Mucosa of stomach (tissue), 1 donor: ENCODE data around the gene ZC3H15.
A peak's percentile ranks its signal among the peaks of the same experiment; 100 is the strongest.
"Not testable (repeated sequence)": the region's sequence is repeated elsewhere in the genome, so short reads cannot be mapped to it uniquely, and the experiment has no call there.

Experiments used
- H3K27me3 ChIP-seq: one replicate; pipeline ENCODE4 v1.7.0; 2013; ENCODE audit warnings: mild to moderate bottlenecking, low read length; ENCODE audit not compliant: control insufficient read depth, insufficient read depth
- H3K36me3 ChIP-seq: one replicate; pipeline ENCODE4 v1.7.0; 2013; ENCODE audit warnings: low read length; ENCODE audit not compliant: control insufficient read depth, insufficient read depth
- H3K4me1 ChIP-seq: one replicate; pipeline ENCODE4 v1.7.0; 2013; ENCODE audit warnings: mild to moderate bottlenecking, low read length; ENCODE audit not compliant: control insufficient read depth, insufficient read depth
- H3K4me3 ChIP-seq: one replicate; pipeline ENCODE4 v1.7.0; 2013; ENCODE audit warnings: low read length
- H3K9ac ChIP-seq: one replicate; pipeline ENCODE4 v1.7.0; 2013; ENCODE audit warnings: mild to moderate bottlenecking, low read length, moderate library complexity
- H3K9me3 ChIP-seq: one replicate; pipeline ENCODE4 v1.7.0; 2013; ENCODE audit warnings: mild to moderate bottlenecking, low read length, moderate library complexity; ENCODE audit not compliant: control insufficient read depth
- donor health status: Pancreatic carcinoma.

The ZC3H15 gene

GRCh38 chr2:186485871-186486650, at the start of gene ZC3H15:
TSS of gene ZC3H15 (plus strand) at chr2:186486260. CDS start at chr2:186486383, 123 bp downstream.
- H3K9me3 ChIP-seq = no peaks in the 10 kb centered on the region
- peaks cover 12% of the 10 kb centered on the region for H3K4me1 ChIP-seq
- no peaks in the 10 kb centered on the region for H3K27me3 ChIP-seq
- peak within 1 kb of the TSS; percentile 72 for H3K9ac ChIP-seq
- no peaks in the 10 kb centered on the region for H3K36me3 ChIP-seq
- H3K4me3 ChIP-seq = peak within 1 kb of the TSS; percentile 33

DNA sequence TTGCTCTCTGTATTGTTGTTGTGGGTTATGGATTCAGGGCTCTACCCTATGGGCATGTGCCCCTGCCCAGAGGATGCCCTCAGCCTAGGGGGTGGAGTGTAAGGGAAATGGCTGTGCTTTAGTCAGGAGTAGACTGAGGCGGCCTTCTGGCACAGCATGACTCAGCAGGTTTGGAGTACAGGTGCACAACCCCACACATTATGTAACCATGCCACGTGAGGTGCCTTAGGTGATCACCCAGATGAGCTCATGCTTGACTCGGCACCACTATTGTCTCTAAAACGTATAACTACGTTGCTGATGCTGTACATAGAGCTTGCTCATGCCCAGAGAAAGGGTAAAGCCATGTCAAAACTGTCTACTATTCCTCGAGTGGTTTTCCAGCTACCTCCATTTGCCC, 48.3 kb upstream of the ZC3H15 start:
- Histone ChIP-seq H3K4me1 (no peaks in the 10 kb centered on the region), H3K36me3 (no peaks in the 10 kb centered on the region), H3K9ac (no peak overlapping the region), H3K27me3 (no peaks in the 10 kb centered on the region), H3K9me3 (no peaks in the 10 kb centered on the region), H3K4me3 (no peak overlapping the region)

DNA sequence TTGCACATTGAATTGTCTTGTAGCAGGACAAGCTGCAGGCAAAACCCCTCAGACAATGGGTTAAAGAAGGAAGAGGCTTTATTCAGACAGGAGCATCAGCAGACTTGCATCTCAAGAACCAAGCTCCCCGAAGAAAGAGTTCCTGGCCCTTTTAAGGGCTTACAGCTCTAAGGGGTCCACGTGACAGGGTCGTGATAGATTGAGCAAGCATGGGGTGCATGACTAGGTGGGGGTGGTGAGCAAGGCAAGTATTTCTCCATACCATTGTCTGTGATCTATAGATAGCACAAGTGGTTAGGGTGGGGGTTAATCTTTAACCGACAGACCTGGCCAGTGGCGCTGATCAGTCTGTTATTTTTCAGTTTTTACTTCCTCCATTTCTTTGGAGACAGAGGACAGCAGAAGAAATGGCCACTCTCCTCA, 46.4 kb upstream of the ZC3H15 start:
- not testable (repeated sequence) for H3K9me3 ChIP-seq, H3K4me1 ChIP-seq, H3K36me3 ChIP-seq, H3K4me3 ChIP-seq, H3K9ac ChIP-seq, H3K27me3 ChIP-seq

DNA sequence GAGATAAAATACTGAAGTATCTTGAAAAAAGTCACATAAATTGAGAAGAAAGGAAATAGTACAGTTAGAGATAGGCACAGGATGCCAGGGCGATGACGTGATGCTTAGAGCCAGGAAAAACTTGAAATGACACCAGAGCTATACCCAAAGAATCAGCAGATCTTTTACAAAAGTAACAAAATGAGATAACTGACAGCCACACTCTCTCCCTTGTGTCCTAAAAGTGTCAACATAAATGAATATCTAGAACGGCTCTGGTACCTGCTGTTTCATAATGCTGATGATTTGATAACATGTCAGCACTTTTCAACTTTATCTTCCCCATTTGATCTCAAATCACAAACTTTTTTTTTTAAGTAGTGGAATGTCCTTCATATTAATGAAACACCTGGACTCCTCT, 45.6 kb upstream of the ZC3H15 start:
- H3K9ac ChIP-seq = no peak overlapping the region
- H3K4me3 ChIP-seq = no peak overlapping the region
- no peaks in the 10 kb centered on the region for H3K4me1 ChIP-seq

DNA sequence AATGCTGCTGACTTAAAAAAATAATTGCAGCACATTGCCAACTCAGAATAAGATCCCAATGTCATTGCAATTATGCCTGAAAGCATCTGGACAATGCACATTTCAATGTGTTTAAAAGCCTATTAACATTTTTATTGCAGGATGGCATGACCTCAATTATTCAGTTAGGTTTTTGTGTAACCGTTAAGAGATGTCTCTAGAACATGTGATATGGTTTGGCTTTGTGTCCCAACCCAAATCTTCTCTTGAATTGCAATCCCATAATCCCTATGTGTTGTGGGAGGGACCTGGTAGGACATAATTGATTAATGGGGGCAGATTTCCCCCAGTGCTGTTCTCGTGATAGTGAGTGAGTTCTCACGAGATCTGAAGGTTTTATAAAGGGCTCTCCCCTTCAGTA, 43.2 kb upstream of the ZC3H15 start:
- H3K4me1 ChIP-seq = no peaks in the 10 kb centered on the region
- no peaks in the 10 kb centered on the region for H3K27me3 ChIP-seq
- no peak overlapping the region for H3K4me3 ChIP-seq
- no peaks in the 10 kb centered on the region for H3K36me3 ChIP-seq
- H3K9ac ChIP-seq = no peak overlapping the region
- H3K9me3 ChIP-seq = no peaks in the 10 kb centered on the region

More for the DNA sequence above, 45.6 kb upstream of the ZC3H15 start:
- H3K36me3 ChIP-seq = no peaks in the 10 kb centered on the region
- no peaks in the 10 kb centered on the region for H3K9me3 ChIP-seq
- no peaks in the 10 kb centered on the region for H3K27me3 ChIP-seq

DNA sequence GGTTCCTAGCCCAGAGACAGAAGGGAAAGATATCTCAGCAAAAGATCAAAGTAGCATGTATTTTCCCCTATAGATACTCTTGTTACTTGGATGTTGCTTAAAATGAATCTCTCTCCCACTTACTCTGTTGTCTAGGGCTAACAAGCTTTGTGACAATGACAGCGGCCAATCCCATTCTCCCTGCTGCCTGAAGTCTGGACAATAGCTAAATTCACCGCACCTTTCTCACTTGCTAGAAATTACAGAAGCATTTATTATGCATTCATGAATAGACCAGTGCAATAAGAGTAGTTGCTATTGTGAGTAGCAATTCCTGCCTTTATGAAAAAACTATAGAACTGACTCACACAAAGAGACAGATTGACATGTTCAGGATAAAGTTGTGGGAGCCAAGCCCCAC, 42.2 kb upstream of the ZC3H15 start:
- Histone ChIP-seq H3K9ac (no peak overlapping the region), H3K9me3 (no peaks in the 10 kb centered on the region), H3K36me3 (no peaks in the 10 kb centered on the region), H3K4me1 (no peaks in the 10 kb centered on the region), H3K4me3 (no peak overlapping the region), H3K27me3 (no peaks in the 10 kb centered on the region)

DNA sequence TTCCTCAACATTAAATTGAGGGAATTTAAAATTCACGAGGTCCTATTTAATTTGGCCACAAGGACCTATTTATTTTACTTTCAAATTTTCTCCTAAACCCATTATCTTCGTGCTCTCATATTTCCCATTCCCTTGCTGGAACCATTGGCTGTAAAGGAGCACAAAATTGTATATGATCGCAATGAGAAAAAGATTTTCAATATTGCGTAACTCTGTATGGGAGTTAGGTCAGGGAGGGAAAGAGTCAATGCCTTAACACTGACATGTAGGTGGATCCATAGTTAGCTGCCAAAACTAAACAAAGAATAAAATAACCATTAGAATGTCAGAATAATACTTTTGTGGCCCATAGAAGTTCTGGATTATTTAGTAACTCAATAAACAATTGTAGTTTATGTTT, 40.6 kb upstream of the ZC3H15 start:
- no peak overlapping the region for H3K9ac ChIP-seq

DNA sequence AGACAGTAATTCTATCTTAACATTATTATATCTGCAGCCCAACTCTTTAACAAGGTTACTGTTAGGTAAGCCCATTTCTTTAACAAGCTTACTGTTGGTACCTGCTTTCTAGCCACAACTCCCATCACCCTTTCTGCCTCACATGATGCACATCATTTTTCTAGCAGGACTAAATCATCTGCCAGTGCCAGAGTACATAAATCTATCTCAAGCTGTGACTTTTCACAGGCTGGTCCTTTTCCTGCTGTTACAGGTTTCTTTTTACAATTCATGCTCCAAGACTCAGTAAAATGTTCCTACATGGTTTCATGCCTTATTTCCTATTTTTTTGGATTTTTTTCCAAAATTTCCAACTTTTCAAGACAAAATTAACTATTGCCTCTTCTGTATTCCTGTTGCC, 30.4 kb upstream of the ZC3H15 start:
- no peaks in the 10 kb centered on the region for H3K36me3 ChIP-seq
- H3K4me3 ChIP-seq = no peak overlapping the region
- H3K9me3 ChIP-seq = no peaks in the 10 kb centered on the region
- no peak overlapping the region for H3K9ac ChIP-seq
- no peaks in the 10 kb centered on the region for H3K27me3 ChIP-seq
- no peaks in the 10 kb centered on the region for H3K4me1 ChIP-seq

More for the DNA sequence above, 40.6 kb upstream of the ZC3H15 start:
- H3K36me3 ChIP-seq = no peaks in the 10 kb centered on the region
- no peaks in the 10 kb centered on the region for H3K9me3 ChIP-seq
- H3K4me3 ChIP-seq = no peak overlapping the region
- H3K4me1 ChIP-seq = no peaks in the 10 kb centered on the region
- H3K27me3 ChIP-seq = no peaks in the 10 kb centered on the region

- Histone ChIP-seq H3K9ac (no peak overlapping the region), H3K27me3 (no peaks in the 10 kb centered on the region), H3K4me3 (no peak overlapping the region), H3K36me3 (no peaks in the 10 kb centered on the region), H3K4me1 (no peaks in the 10 kb centered on the region), H3K9me3 (no peaks in the 10 kb centered on the region)
Observed at GRCh38 chr2:186456941-186457340, 29.1 kb upstream of the ZC3H15 start.

- H3K9me3 ChIP-seq = no peaks in the 10 kb centered on the region
- H3K4me3 ChIP-seq = no peak overlapping the region
- no peaks in the 10 kb centered on the region for H3K4me1 ChIP-seq
- H3K27me3 ChIP-seq = no peaks in the 10 kb centered on the region
- H3K9ac ChIP-seq = no peak overlapping the region
- H3K36me3 ChIP-seq = no peaks in the 10 kb centered on the region
Observed at GRCh38 chr2:186457908-186458307, 28.2 kb upstream of the ZC3H15 start.

DNA sequence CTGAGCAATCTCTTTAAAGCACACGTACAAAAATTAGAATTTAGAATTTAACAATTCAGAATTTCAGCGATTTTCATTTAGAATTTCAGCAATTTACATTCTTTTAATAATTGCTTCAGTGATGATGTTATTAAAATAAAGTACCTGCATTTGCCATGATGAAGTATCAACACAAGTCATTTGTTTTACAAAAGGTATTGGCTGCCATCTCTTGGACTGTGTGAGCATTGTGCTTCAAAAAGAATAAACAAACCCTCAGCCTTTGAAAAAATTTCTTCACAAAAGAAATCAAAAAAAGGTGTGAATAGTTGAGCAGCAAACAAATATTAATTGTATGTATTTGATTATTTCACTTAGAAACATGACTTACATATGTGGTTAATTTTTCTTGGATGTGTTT, 27.1 kb upstream of the ZC3H15 start:
- H3K27me3 ChIP-seq = no peaks in the 10 kb centered on the region
- no peaks in the 10 kb centered on the region for H3K36me3 ChIP-seq
- H3K4me1 ChIP-seq = no peaks in the 10 kb centered on the region
- H3K4me3 ChIP-seq = no peak overlapping the region
- H3K9me3 ChIP-seq = no peaks in the 10 kb centered on the region
- no peak overlapping the region for H3K9ac ChIP-seq

DNA sequence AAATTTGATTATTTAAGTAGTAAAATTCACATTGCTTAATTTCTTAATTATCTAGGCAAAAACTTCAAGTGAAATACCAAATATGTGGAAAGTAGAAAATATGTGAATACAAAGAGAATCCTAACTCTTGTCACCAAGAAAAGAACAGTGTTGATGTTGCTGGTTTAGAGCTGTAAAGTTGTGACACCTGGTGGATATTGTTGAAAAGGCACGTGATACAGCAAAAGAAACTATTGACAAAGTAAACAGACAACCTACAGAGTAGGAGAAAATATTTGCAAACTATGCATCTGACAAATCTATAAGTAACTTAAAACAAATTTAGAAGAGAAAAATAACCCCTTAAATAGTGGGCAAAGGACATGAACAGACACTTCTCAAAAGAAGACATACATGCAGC, 25.6 kb upstream of the ZC3H15 start:
- Histone ChIP-seq H3K4me3 (no peak overlapping the region), H3K9ac (no peak overlapping the region), H3K9me3 (no peaks in the 10 kb centered on the region), H3K36me3 (no peaks in the 10 kb centered on the region), H3K27me3 (no peaks in the 10 kb centered on the region), H3K4me1 (no peaks in the 10 kb centered on the region)

DNA sequence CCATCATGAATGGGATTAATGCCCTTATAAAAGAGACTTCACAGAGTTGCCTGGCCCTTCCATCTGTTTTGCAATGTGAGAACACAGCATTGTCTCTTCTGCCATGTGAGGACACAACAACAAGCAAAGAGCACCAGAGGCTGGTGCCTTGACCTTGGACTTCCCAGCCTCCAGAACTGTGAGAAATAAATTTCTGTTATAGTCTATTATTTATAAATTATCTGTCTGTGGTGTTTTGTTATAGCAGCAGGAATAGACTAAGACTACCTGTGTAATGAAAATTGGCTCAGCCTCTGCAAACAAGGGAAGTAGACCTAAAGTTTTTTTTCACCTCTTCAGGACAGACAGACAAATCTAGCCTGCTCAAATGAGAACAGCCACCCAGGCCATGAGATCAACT, 19.3 kb upstream of the ZC3H15 start:
- H3K4me3 ChIP-seq = no peak overlapping the region
- H3K9me3 ChIP-seq = no peaks in the 10 kb centered on the region
- H3K9ac ChIP-seq = no peak overlapping the region
- no peaks in the 10 kb centered on the region for H3K4me1 ChIP-seq
- no peaks in the 10 kb centered on the region for H3K36me3 ChIP-seq
- H3K27me3 ChIP-seq = no peaks in the 10 kb centered on the region
